Naive thymus-derived CD8-positive, alpha-beta T cell (primary cell): Measurements from ENCODE around the gene LYRM9. TPM values are rescaled to one million over a fixed set of nuclear protein-coding genes. Genes with fewer than 3 reads are reported as not detected.
"Not testable (repeated sequence)": the region's sequence is repeated elsewhere in the genome, so short reads cannot be mapped to it uniquely, and the experiment has no call there.

Source experiments
- ATAC-seq, 2 donors: fragments of 150-1000 bp; cut with Tn5 transposase in 1 of 2; sonication (Bioruptor Pico), chemical (Tn5 transposase) in 1 of 2; 1 replicate in 1 of 2; 2 replicates in 1 of 2; pipeline ENCODE4 v1.10.0; 2021; ENCODE audit warnings: mild to moderate bottlenecking in 2 of 2, moderate library complexity in 2 of 2
- POLR2A ChIA-PET: fragments of 350-600 bp; sonication (Branson Sonifier 250); formaldehyde crosslinking; loops from one replicate; lab custom pipeline; 2021; ENCODE audit warnings: antibody characterized with exemption; lab: Charles Lee
- DNase-seq, 10 donors: peaks; one replicate each; pipeline versions ENCODE4 v3.0.0 to v3.0.0-alpha.2; 2020 to 2022
- H3K27ac Mint-ChIP-seq, 10 donors: one replicate each; pipeline ENCODE4 v1.8.0; 2020 to 2022; ENCODE audit warnings: mild to moderate bottlenecking in 10 of 10, mixed read lengths in 10 of 10, moderate library complexity in 4 of 10, inconsistent platforms in 1 of 10
- H3K27me3 Mint-ChIP-seq, 5 donors: one replicate each; pipeline ENCODE4 v1.8.0; 2021 to 2022; ENCODE audit warnings: mixed read lengths in 5 of 5
- H3K36me3 Mint-ChIP-seq, 3 donors: one replicate each; pipeline ENCODE4 v1.8.0; 2020 to 2022; ENCODE audit warnings: mixed read lengths in 3 of 3, mild to moderate bottlenecking in 2 of 3, inconsistent platforms in 1 of 3
- H3K4me1 Mint-ChIP-seq, 4 donors: one replicate each; pipeline ENCODE4 v1.8.0; 2021 to 2022; ENCODE audit warnings: mixed read lengths in 4 of 4
- H3K4me3 Mint-ChIP-seq, 10 donors: one replicate each; pipeline ENCODE4 v1.8.0; 2020 to 2022; ENCODE audit warnings: mild to moderate bottlenecking in 10 of 10, mixed read lengths in 10 of 10, moderate library complexity in 6 of 10, inconsistent platforms in 1 of 10
- H3K9me3 Mint-ChIP-seq, 9 donors: one replicate each; pipeline ENCODE4 v1.8.0; 2020 to 2022; ENCODE audit warnings: mixed read lengths in 9 of 9, mild to moderate bottlenecking in 3 of 9, inconsistent platforms in 1 of 9, moderate library complexity in 1 of 9
- polyA plus RNA-seq, 3 donors: library from polyadenylated mRNA; unstranded; fragments of 300-500 nt; fragmentation: Illumina TruSeq; gene quantifications; one replicate each; pipeline ENCODE4 v1.2.3, GENCODE V29; 2021
- total RNA-seq, 8 experiments: library from RNA in 2 of 8; stranded (reverse) in 2 of 8; gene quantifications; one replicate each; pipeline ENCODE4 v1.2.3 and lab custom pipeline; 2021 to 2026

The LYRM9 gene
- total and polyA plus RNA-seq, 5 experiments from 2014 or later, result 20.8 to 30.9 (median 22.6) TPM

- no peak overlapping the region for H3K4me3 Mint-ChIP-seq
- no peaks in the 10 kb centered on the region for H3K9me3 Mint-ChIP-seq
- H3K36me3 Mint-ChIP-seq, result peaks cover 0 to 3% (median 2%) of the 10 kb centered on the region in 3 donors
- H3K4me1 Mint-ChIP-seq, result peaks cover 0 to 1% (median 0%) of the 10 kb centered on the region in 4 donors
- no peak overlapping the region for H3K27ac Mint-ChIP-seq
- DNase-seq (no peak), ATAC-seq (no peak)
- POLR2A ChIA-PET, result no interaction called here
- H3K27me3 Mint-ChIP-seq, result peaks cover 0 to 4% (median 0%) of the 10 kb centered on the region in 5 donors
Measured at GRCh38 chr17:27862840-27863239, 30.3 kb downstream of the LYRM9 start.

- POLR2A ChIA-PET, result no interaction called here
- Mint-ChIP-seq H3K27me3 (peaks cover 0 to 4% (median 0%) of the 10 kb centered on the region in 5 donors), H3K9me3 (no peaks in the 10 kb centered on the region), H3K4me3 (no peak overlapping the region), H3K4me1 (peaks cover 0 to 1% (median 0%) of the 10 kb centered on the region in 4 donors), H3K36me3 (peaks cover 0 to 4% (median 3%) of the 10 kb centered on the region in 3 donors), H3K27ac (no peak overlapping the region)
- DNase-seq (no peak), ATAC-seq (no peak)
Measured at GRCh38 chr17:27862004-27862403, 31.2 kb downstream of the LYRM9 start.

GRCh38 chr17:27860971-27861664 lies 32.0 kb downstream of the LYRM9 start:
- H3K4me1 Mint-ChIP-seq, result peaks cover 0 to 1% (median 0%) of the 10 kb centered on the region in 4 donors

GRCh38 chr17:27858621-27859305 lies 34.4 kb downstream of the LYRM9 start:
- DNase-seq (no peak), ATAC-seq (no peak)
- POLR2A ChIA-PET, result no interaction called here
- H3K27me3 Mint-ChIP-seq, result peaks cover 0 to 12% (median 4%) of the 10 kb centered on the region in 5 donors
- no peaks in the 10 kb centered on the region for H3K9me3 Mint-ChIP-seq
- H3K4me3 Mint-ChIP-seq, result no peak overlapping the region
- H3K36me3 Mint-ChIP-seq, result peaks cover 0 to 4% (median 3%) of the 10 kb centered on the region in 3 donors
- H3K4me1 Mint-ChIP-seq, result peaks cover 0 to 1% (median 0%) of the 10 kb centered on the region in 4 donors
- H3K27ac Mint-ChIP-seq, result peak overlapping the region in 1 of 10 donors; percentile 24

More at GRCh38 chr17:27860971-27861664, 32.0 kb downstream of the LYRM9 start:
- Mint-ChIP-seq H3K4me3 (no peak overlapping the region), H3K27ac (peak overlapping the region in 1 of 10 donors; percentile 12), H3K27me3 (peaks cover 0 to 4% (median 0%) of the 10 kb centered on the region in 5 donors), H3K9me3 (no peaks in the 10 kb centered on the region), H3K36me3 (peaks cover 0 to 4% (median 3%) of the 10 kb centered on the region in 3 donors)
- POLR2A ChIA-PET, result no interaction called here
- no peak for DNase-seq
- ATAC-seq, result no peak

GRCh38 chr17:27856676-27857432 lies 36.3 kb downstream of the LYRM9 start:
- ATAC-seq (no peak), DNase-seq (no peak)
- Mint-ChIP-seq H3K9me3 (no peaks in the 10 kb centered on the region), H3K4me3 (no peak overlapping the region), H3K27ac (peak overlapping the region in 1 of 10 donors; percentile 72), H3K27me3 (peaks cover 0 to 15% (median 4%) of the 10 kb centered on the region in 5 donors), H3K4me1 (peaks cover 0 to 1% (median 0%) of the 10 kb centered on the region in 4 donors), H3K36me3 (peaks cover 0 to 4% (median 3%) of the 10 kb centered on the region in 3 donors)
- POLR2A ChIA-PET, result interaction anchor here (1.1 kb wide), 1 partner anchor 13 kb away, joined by 3 read pairs; no protein-coding TSS in a partner anchor

GRCh38 chr17:27855454-27855853 lies 37.7 kb downstream of the LYRM9 start:
- Mint-ChIP-seq H3K4me1 (peaks cover 0 to 1% (median 0%) of the 10 kb centered on the region in 4 donors), H3K36me3 (peaks cover 0 to 3% (median 3%) of the 10 kb centered on the region in 3 donors), H3K27me3 (peaks cover 0 to 14% (median 4%) of the 10 kb centered on the region in 5 donors), H3K27ac (no peak overlapping the region), H3K9me3 (no peaks in the 10 kb centered on the region), H3K4me3 (no peak overlapping the region)
- ATAC-seq, result no peak
- no peak for DNase-seq
- POLR2A ChIA-PET, result interaction anchor here (0.8 kb wide), 1 partner anchor 9 kb away, joined by 5 read pairs; no protein-coding TSS in a partner anchor

GRCh38 chr17:27854163-27854562 lies 39.0 kb downstream of the LYRM9 start:
- Mint-ChIP-seq H3K4me1 (peaks cover 0 to under 1% (median 0%) of the 10 kb centered on the region in 4 donors), H3K27ac (no peak overlapping the region), H3K9me3 (no peaks in the 10 kb centered on the region), H3K27me3 (peaks cover 0 to 11% (median 4%) of the 10 kb centered on the region in 5 donors), H3K36me3 (peaks cover 0 to 3% (median 2%) of the 10 kb centered on the region in 3 donors), H3K4me3 (no peak overlapping the region)
- POLR2A ChIA-PET, result no interaction called here
- DNase-seq (no peak), ATAC-seq (no peak)

GRCh38 chr17:27853091-27853490 lies 40.1 kb downstream of the LYRM9 start:
- Mint-ChIP-seq H3K4me1 (peaks cover 0 to 7% (median 2%) of the 10 kb centered on the region in 4 donors), H3K4me3 (no peak overlapping the region), H3K27ac (no peak overlapping the region), H3K27me3 (peaks cover 0 to 11% (median 4%) of the 10 kb centered on the region in 5 donors), H3K36me3 (peaks cover 0 to 2% (median 0%) of the 10 kb centered on the region in 3 donors), H3K9me3 (no peaks in the 10 kb centered on the region)
- ATAC-seq, result no peak
- DNase-seq, result no peak
- POLR2A ChIA-PET, result no interaction called here

- H3K27ac Mint-ChIP-seq, result no peak overlapping the region
- no peak for DNase-seq
- H3K36me3 Mint-ChIP-seq, result no peaks in the 10 kb centered on the region
- POLR2A ChIA-PET, result no interaction called here
- H3K4me3 Mint-ChIP-seq, result no peak overlapping the region
- H3K27me3 Mint-ChIP-seq, result peaks cover 0 to 8% (median under 1%) of the 10 kb centered on the region in 5 donors
- peaks cover 10 to 30% (median 23%) of the 10 kb centered on the region in 4 donors for H3K4me1 Mint-ChIP-seq
- no peak for ATAC-seq
- no peaks in the 10 kb centered on the region for H3K9me3 Mint-ChIP-seq
Measured at GRCh38 chr17:27849474-27850185, 43.5 kb downstream of the LYRM9 start.

- ATAC-seq (no peak), DNase-seq (no peak)
- Mint-ChIP-seq H3K36me3 (no peaks in the 10 kb centered on the region), H3K27ac (no peak overlapping the region), H3K27me3 (peaks cover 0 to 5% (median 0%) of the 10 kb centered on the region in 5 donors), H3K4me3 (no peak overlapping the region), H3K4me1 (peaks cover 10 to 30% (median 23%) of the 10 kb centered on the region in 4 donors), H3K9me3 (no peaks in the 10 kb centered on the region)
- POLR2A ChIA-PET, result no interaction called here
Measured at GRCh38 chr17:27848931-27849330, 44.2 kb downstream of the LYRM9 start.

- not testable (repeated sequence) for DNase-seq, H3K27me3 Mint-ChIP-seq, H3K9me3 Mint-ChIP-seq, H3K36me3 Mint-ChIP-seq, ATAC-seq
- H3K27ac Mint-ChIP-seq, result peak overlapping the region; percentile 80 to 93 (median 86)
- H3K4me3 Mint-ChIP-seq, result peak overlapping the region; percentile 72 to 88 (median 80)
- POLR2A ChIA-PET, result interaction anchor here (0.5 to 1.7 kb wide), 4 partner anchors 9 to 456 kb away, joined by 4 to 9 read pairs (median 6); partner anchors contain the start of gene LYRM9
- H3K4me1 Mint-ChIP-seq, result peaks cover 10 to 30% (median 23%) of the 10 kb centered on the region in 4 donors
Measured at GRCh38 chr17:27846808-27847307, 46.3 kb downstream of the LYRM9 start.
